SIG-M5 treated with dmso at 0.1 percent for 504 hours (cell line): Measurements from ENCODE around the gene PRMT9.

Experiments
- DNase-seq: peaks from one replicate; lab custom pipeline; 2025; ENCODE audit not compliant: unreplicated experiment; lab: John Stamatoyannopoulos, UW

The PRMT9 gene

GRCh38 chr4:147625733-147626132 is 58.2 kb downstream of the PRMT9 start:
- no peak for DNase-seq

GRCh38 chr4:147620315-147620714 is 63.6 kb downstream of the PRMT9 start:
- DNase-seq: peak; percentile 50

DNA sequence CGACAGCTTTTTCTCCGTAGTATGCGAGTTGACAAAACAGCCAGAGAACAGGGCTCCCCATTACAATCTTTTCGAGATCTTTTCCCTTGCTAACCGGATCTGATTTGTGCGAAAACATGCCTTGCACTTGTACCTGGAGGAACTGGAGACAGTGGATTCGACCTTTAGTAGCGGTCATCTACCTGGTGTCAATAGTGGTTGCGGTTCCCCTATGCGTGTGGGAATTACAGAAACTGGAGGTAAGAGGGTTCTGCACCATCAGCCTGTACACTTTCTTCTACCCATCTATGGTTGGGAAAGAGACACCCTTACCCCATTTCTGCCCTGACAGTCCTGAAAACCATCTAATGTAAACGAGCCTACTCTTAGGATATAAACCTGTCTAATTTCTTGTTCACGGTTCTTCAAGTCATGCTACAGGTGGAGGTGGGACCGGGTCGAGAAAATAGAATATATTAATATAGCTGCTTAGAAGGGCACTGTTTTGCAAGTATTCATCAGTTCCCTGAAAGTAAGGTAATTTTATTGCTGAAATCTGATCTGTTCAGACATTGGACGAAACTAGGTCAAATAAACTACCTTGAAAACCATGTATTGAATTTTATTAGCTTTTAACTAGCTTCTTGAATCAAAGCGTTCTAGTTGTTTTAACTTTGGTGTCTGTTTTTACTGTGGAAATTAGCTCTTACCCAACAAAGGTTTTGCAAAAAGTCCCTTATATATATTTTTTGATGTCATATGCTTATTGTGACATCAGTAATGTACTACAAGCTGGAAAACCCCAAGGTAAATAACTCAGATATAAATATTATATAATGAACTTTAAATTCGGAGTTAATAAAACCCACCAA is 65.9 kb downstream of the PRMT9 start:
- no peak for DNase-seq

- DNase-seq: peak; percentile 96
These were observed 66.7 kb downstream of the PRMT9 start, which contains the start of gene TMEM184C for GRCh38 chr4:147617173-147617840. TSS of gene TMEM184C (plus strand) at chr4:147617397. CDS start at chr4:147617957, 560 bp downstream.

DNA sequence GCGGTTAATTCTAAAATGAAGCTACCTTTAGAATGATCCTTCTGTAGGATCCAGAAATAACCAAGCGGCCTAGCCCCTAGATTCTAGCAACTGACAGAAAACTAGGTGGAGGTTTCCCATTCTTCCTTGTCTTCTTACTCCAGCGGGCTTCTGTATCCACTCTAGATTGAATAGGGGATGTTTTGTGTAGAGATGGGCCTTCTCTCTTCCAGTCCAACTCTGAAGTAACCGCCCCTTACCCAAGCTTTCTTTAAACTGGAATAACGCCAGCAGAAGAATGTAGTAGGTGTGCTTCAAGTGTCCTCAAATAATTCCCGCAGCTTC is 67.2 kb downstream of the PRMT9 start:
- DNase-seq: no peak

GRCh38 chr4:147610686-147611085 is 73.3 kb downstream of the PRMT9 start:
- DNase-seq: no peak

GRCh38 chr4:147607471-147607870 is 76.5 kb downstream of the PRMT9 start:
- DNase-seq: no peak

DNA sequence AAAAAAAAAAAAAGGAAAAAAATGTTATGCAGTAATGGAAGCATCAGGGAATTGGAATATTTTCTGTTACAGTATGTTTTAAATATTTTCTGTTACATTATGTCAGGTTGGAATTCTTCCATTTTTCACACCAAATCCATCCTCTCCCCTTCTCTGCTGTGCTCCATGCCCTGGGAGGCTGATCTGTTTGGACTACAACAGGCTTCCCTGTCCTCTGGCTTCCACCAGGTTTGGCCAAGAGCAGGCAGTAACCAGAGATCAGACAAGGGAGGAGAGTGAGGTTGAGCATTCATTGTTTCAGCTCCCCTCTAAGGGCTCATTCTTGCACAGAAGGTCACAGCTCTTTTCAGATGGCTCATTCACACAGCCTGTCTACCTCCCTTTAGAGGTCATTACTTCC is 78.5 kb downstream of the PRMT9 start:
- DNase-seq: no peak

GRCh38 chr4:147599769-147600168 is 84.2 kb downstream of the PRMT9 start:
- DNase-seq: no peak

DNA sequence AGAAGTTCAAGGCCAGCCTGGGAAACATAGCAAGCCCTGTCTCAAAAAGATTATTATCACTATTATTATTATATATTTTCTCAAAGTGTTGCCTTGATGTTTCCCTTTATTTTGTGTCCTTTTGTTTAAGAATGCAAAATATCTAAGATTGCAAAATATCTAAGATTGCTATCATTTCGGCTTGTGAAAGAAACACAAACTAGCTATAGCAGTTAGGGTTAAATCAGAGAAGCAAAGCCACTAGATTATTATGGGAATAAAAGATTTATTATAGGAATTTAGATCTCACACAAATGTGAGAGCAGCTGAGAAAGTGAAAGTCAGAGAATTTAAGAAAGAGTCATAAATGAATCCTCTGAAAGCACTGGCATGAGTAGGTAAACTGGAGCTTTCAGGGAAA is 84.8 kb downstream of the PRMT9 start:
- DNase-seq: no peak

DNA sequence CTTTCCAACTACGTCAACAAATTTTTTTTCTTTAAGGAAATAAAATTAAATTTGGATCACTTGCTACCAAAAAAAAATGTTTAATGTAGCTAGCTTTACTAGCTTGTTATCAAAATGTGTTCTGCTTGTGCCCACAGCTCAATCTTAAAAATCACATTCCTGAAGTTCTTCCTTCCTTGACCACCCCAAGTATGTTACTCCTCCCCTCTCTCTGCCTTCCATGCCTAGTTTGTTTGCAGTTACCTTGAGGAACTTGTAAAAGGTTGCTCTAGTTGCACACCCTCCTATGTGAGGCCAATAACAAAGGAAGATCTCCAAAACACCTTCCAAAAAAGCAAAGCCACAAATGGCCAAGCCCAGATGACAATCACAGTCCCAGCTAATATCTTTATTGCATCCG is 86.4 kb downstream of the PRMT9 start:
- DNase-seq: no peak

- DNase-seq: peak; percentile 29
These were observed 87.0 kb downstream of the PRMT9 start for GRCh38 chr4:147596981-147597380.

DNA sequence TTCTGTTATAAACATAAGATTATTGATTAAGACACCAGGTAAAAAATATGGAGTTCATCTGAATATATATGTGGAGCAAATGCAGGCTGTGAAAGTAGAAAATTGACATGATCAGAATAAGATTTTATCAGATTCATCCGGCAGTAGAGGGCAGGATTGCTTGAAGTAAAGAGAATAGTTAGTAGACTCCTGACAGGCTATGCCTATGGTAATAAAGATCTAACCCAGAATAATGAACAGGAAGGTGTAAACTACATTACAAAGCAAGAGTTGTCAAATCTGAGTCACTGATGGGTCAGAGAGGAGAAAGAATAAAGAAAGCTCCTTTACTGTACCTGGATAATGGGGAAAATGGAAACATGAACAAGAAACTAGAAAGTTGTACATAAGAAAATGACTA is 87.6 kb downstream of the PRMT9 start:
- DNase-seq: peak; percentile 5

DNA sequence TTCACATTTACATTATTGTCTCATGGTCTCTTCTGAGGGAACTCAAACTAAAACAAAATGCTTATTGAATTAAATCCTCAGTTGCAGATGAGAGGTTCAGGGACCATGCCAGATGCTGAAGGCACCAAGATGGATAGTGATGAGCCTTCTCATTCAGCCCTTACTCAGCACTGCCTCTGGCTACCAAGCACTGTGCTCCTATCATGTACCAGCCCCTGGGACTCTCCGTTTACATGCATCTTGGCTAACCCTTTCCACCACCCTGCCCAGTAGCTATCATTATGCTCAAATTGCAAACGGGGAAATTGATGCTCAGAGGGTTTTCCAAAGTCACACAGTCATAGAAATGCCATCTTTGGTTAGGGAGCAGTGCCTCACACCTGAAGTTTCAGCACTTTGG is 89.4 kb downstream of the PRMT9 start:
- no peak for DNase-seq

DNA sequence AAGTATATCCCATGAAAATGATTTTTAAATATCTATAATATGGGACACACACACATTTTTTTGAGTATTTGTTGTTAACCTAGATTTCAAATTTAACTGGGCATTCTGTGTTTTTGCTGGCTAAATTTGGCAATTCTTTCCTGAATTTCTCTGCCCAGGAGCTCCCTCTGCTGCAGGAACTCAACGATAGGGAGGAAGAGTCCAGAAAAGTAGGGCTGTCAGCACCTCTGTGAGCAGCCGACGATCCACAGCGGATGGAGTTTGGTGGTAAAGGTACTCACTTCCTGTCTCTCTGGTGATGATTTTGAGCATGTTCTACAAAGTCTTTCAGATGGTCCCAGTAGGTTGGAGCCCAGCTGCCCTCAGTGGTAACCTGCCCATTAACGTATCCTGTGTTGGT is 89.9 kb downstream of the PRMT9 start:
- no peak for DNase-seq

GRCh38 chr4:147591106-147591505 is 92.9 kb downstream of the PRMT9 start:
- no peak for DNase-seq

DNA sequence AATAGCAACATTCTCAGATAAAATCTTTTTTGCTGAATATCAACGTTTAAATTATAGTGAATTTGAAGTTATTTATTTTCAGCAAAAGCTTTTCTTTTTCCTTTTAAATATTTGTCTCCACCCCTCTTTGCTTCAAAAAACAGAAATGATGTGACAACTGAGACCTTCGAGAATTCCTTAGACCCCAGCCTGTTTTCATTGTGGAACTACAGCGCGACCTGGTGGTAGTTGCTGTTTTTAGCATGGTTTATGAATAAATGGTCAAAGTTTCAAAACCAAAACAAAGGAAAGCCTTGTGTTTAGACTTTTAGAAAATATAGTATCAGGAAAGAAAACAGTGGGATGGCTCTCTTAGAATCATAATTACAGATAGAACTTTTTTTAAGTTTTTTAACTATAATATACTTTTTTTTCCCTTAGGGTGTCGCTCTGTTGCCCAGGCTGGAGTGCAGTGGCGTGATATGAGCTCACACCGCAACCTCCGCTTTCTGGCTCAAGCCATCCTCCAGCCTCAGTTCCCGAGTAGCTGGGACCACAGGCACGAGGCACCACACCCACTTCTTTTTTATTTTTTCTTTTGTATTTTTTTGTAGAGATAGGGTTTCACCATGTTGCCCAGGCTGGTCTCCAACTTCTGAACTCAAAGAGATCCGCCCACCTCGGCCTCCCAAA is 93.6 kb downstream of the PRMT9 start:
- peak; percentile 45 for DNase-seq

DNA sequence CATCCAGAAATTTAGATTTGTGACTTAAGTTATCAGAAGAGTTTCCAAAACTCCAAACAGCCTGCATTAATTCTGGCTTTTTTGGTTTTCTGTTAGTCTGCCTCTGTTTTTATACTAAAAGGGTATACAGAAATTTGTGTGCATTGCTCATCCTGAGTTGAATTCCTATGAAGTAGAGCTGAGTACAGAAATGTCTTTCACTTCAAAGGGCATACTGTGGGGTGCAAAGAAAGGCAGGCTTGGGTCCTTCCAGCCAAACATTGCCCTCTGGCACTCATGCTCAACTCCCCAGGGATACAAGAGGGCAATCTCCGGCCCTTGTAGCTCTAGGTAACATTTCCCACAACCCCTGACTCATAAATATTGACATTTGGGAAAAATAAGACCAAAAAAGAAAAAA is 94.4 kb downstream of the PRMT9 start:
- no peak for DNase-seq
